Smooth muscle cell (in vitro differentiated cells): ENCODE data around the gene MRPL58. TPM values are rescaled to one million over a fixed set of nuclear protein-coding genes. Genes with fewer than 3 reads are reported as not detected.

Experiments used
- DNase-seq: peaks from one replicate; lab custom pipeline; 2025; ENCODE audit not compliant: unreplicated experiment; lab: John Stamatoyannopoulos, UW
- H2AFZ ChIP-seq: fragments of 200-600 bp; sonication (generic); 2 replicates; pipeline ENCODE4 v1.6.0; 2016; ENCODE audit warnings: antibody characterized with exemption, low read depth, mild to moderate bottlenecking
- H3F3A ChIP-seq: fragments of 200-600 bp; sonication (generic); 2 replicates; pipeline ENCODE4 v1.6.0; 2017; ENCODE audit warnings: antibody characterized with exemption, low read depth
- H3K27ac ChIP-seq: fragments of 200-600 bp; sonication (generic); 2 replicates; pipeline ENCODE4 v1.5.1; 2016; ENCODE audit warnings: low read depth, mild to moderate bottlenecking
- H3K27me3 ChIP-seq: fragments of 200-600 bp; sonication (generic); 2 replicates; pipeline ENCODE4 v1.6.1; 2016; ENCODE audit warnings: low read depth, mild to moderate bottlenecking
- H3K36me3 ChIP-seq: fragments of 200-600 bp; sonication (generic); 2 replicates; pipeline ENCODE4 v1.5.1; 2016; ENCODE audit warnings: low read depth
- H3K4me1 ChIP-seq: fragments of 200-600 bp; sonication (generic); 2 replicates; pipeline ENCODE4 v1.5.1; 2016; ENCODE audit warnings: low read depth
- H3K4me2 ChIP-seq: fragments of 200-600 bp; sonication (generic); 2 replicates; pipeline ENCODE4 v1.6.0; 2016; ENCODE audit warnings: mild to moderate bottlenecking
- H3K4me3 ChIP-seq: fragments of 200-600 bp; sonication (generic); 2 replicates; pipeline ENCODE4 v1.5.1; 2016; ENCODE audit warnings: mild to moderate bottlenecking
- H3K79me2 ChIP-seq: fragments of 200-600 bp; sonication (generic); 2 replicates; pipeline ENCODE4 v1.6.0; 2016; ENCODE audit warnings: low read depth, mild to moderate bottlenecking
- H3K9ac ChIP-seq: fragments of 200-600 bp; sonication (generic); 2 replicates; pipeline ENCODE4 v1.6.0; 2016; ENCODE audit warnings: low read depth
- H3K9me3 ChIP-seq: fragments of 200-600 bp; sonication (generic); replicated peaks from 2 replicates; pipeline ENCODE4 v1.5.1; 2016; ENCODE audit warnings: low read depth
- H4K20me1 ChIP-seq: fragments of 200-600 bp; sonication (generic); 2 replicates; pipeline ENCODE4 v1.6.0; 2016; ENCODE audit warnings: low read depth
- CTCF ChIP-seq: fragments of 200-600 bp; sonication (generic); IDR thresholded peaks from 2 replicates; pipeline ENCODE4 v1.5.1; 2017; ENCODE audit warnings: borderline replicate concordance, mild to moderate bottlenecking, antibody characterized with exemption; ENCODE audit not compliant: insufficient read depth, poor library complexity, severe bottlenecking
- WGBS: methylation state at CpG from one replicate; pipeline ENCODE4 v1.1.7; 2016; ENCODE audit warnings: low lambda C conversion rate; 5-methylcytosine and 5-hydroxymethylcytosine counted together
- polyA plus RNA-seq: library from polyadenylated mRNA; unstranded; fragments of >200 nt; fragmentation: Nextera tagmentation; extraction: Ambion mirVana; gene quantifications from 2 replicates; pipeline ENCODE4 v1.2.1, GENCODE V29; 2016
- total RNA-seq: library from RNA; depleted of rRNA; stranded (reverse); fragments of >200 nt; gene quantifications from 2 replicates; pipeline ENCODE4 v1.2.3, GENCODE V29; 2014

Gene MRPL58
- total and polyA plus RNA-seq, 2 experiments from 2014 or later = 36.2 to 75.6 TPM

GRCh38 chr17:74986206-74986576, 26.3 kb upstream of the MRPL58 start:
- Histone ChIP-seq H3K4me2 (no peak overlapping the region), H3K79me2 (peaks cover 24% of the 10 kb centered on the region), H3K4me1 (peaks cover 16% of the 10 kb centered on the region), H2AFZ (no peak overlapping the region), H3K9ac (no peak overlapping the region), H3K27ac (no peak overlapping the region), H3F3A (peaks cover 18% of the 10 kb centered on the region), H3K27me3 (no peaks in the 10 kb centered on the region), H3K9me3 (no peaks in the 10 kb centered on the region), H3K36me3 (no peaks in the 10 kb centered on the region), H4K20me1 (peaks cover 10% of the 10 kb centered on the region), H3K4me3 (no peak overlapping the region)
- no peak for TF ChIP-seq CTCF
- 88% methylated on average over 3 of the region's 3 CpGs for WGBS
- no peak for DNase-seq

- Histone ChIP-seq H3K36me3 (no peaks in the 10 kb centered on the region), H3K9ac (peak within 1 kb of the TSS; percentile 95), H3K9me3 (no peaks in the 10 kb centered on the region), H3F3A (peaks cover 15% of the 10 kb centered on the region), H3K79me2 (peaks cover 36% of the 10 kb centered on the region), H2AFZ (no peak within 1 kb of the TSS), H4K20me1 (peaks cover 17% of the 10 kb centered on the region), H3K27me3 (no peaks in the 10 kb centered on the region), H3K4me1 (peaks cover 12% of the 10 kb centered on the region), H3K4me3 (peak within 1 kb of the TSS; percentile 93), H3K27ac (peak within 1 kb of the TSS; percentile 98), H3K4me2 (peak within 1 kb of the TSS; percentile 94)
- DNase-seq = peak; percentile 77
- under 1% methylated on average over 32 of the region's 51 CpGs for WGBS
- no peak for TF ChIP-seq CTCF
Observed at GRCh38 chr17:74987418-74987908, 25.0 kb upstream of the MRPL58 start, which contains the start of gene CDR2L. TSS of gene CDR2L (plus strand) at chr17:74987632. CDS start at chr17:74988044, 412 bp downstream.

- Histone ChIP-seq H3F3A (peaks cover 15% of the 10 kb centered on the region), H3K4me3 (peak overlapping the region; percentile 93), H4K20me1 (peaks cover 24% of the 10 kb centered on the region), H3K27me3 (no peaks in the 10 kb centered on the region), H3K36me3 (no peaks in the 10 kb centered on the region), H3K9ac (peak overlapping the region; percentile 95), H3K4me2 (peak overlapping the region; percentile 94), H3K79me2 (peaks cover 41% of the 10 kb centered on the region), H3K27ac (peak overlapping the region; percentile 98), H3K4me1 (peaks cover 7% of the 10 kb centered on the region), H3K9me3 (no peaks in the 10 kb centered on the region), H2AFZ (no peak overlapping the region)
- WGBS = 1% methylated on average over 61 of the region's 76 CpGs
- TF ChIP-seq CTCF = peak; percentile 17
- peak; percentile 73 for DNase-seq
Observed at GRCh38 chr17:74987909-74988711, 24.4 kb upstream of the MRPL58 start.
